H1 (cell line): ENCODE measurements around the gene NARS2. TPM values are rescaled to one million over a fixed set of nuclear protein-coding genes. Genes with fewer than 3 reads are reported as not detected.

Experiments
- CBX8 ChIP-seq: fragments of 300-800, 300-1000 bp; sonication (generic); IDR thresholded peaks from 2 replicates; pipeline ENCODE4 v1.7.1; 2016; ENCODE audit warnings: low read depth, low read length, borderline replicate concordance
- CEBPB ChIP-seq: IDR thresholded peaks from 2 replicates; pipeline ENCODE4 v1.6.1; 2012; ENCODE audit warnings: low read depth, low read length
- CHD2 ChIP-seq: IDR thresholded peaks from 2 replicates; pipeline ENCODE4 v1.6.1; 2012; ENCODE audit warnings: low read length, improper control_type of control experiment
- CREB1 ChIP-seq: IDR thresholded peaks from 2 replicates; pipeline ENCODE4 v1.6.1; 2012; ENCODE audit warnings: inconsistent platforms
- EP300 ChIP-seq, 2 experiments: IDR thresholded peaks; 1 replicate in 1 of 2; 2 replicates in 1 of 2; pipeline ENCODE4 v1.6.1; 2011 to 2012; ENCODE audit warnings: low read depth in 2 of 2, low read length in 2 of 2, mild to moderate bottlenecking in 2 of 2, borderline replicate concordance in 1 of 2, inconsistent platforms in 1 of 2, moderate library complexity in 1 of 2
- POLR2AphosphoS5 ChIP-seq: IDR thresholded peaks from 2 replicates; pipeline ENCODE4 v1.6.1; 2011; ENCODE audit warnings: low read depth, low read length
- SRF ChIP-seq: IDR thresholded peaks from 2 replicates; pipeline ENCODE4 v1.6.1; 2011; ENCODE audit warnings: mild to moderate bottlenecking, low read depth, low read length, moderate library complexity
- polyA plus RNA-seq, 7 experiments: library from polyadenylated mRNA; depleted of rRNA in 3 of 7; stranded (reverse) in 5 of 7; unstranded in 2 of 7; fragments of >200 nt in 5 of 7; fragments of 200-250 nt in 2 of 7; gene quantifications; 1 replicate in 5 of 7; 2 replicates in 1 of 7; 4 replicates in 1 of 7; pipeline versions ENCODE4 v1.2.1 to v1.2.3, GENCODE V29; 2011 to 2013; ENCODE audit warnings: missing spikeins in 2 of 7, mixed read lengths in 2 of 7
- total RNA-seq: library from RNA; stranded (reverse); fragmentation: NEBNext Ultra II Directional; extraction: Animal tissue kit (Norgen Biotek cat#: 25700); gene quantifications from 2 replicates; pipeline ENCODE4 v1.2.1, GENCODE V29; 2021

Gene NARS2
- total and polyA plus RNA-seq, 2 of the 8 experiments (the other 6 are each of a cell fraction or from before 2014, with no cell fraction given): 26.2 to 51.6 TPM

DNA sequence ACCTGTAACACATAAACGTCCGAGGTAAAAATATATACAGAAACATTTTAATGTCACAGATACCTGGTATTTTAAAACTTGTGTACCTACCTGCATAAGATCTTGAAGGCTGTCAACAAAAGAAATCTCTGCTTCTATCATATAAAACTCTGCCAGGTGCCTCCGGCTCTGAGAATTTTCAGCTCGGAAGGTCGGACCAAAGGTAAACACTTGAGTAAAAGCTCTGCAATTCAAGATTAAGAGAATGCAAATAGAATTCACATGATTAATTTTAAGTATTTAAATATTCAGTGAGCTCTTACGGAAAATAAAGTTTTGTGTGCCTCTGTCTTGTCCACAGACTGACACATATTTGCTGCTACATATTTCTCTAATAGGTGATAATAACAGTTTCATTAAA lies 81.7 kb downstream of the NARS2 start (continued):
- TF ChIP-seq CBX8 (no peak), CEBPB (no peak), EP300 (IDR thresholded peaks at IDR 0.05; ENCODE audit: borderline replicate concordance in 1 of 2, low read depth in 2 of 2, low read length in 2 of 2) (no peak), CREB1 (no peak), SRF (no peak), CHD2 (no peak), POLR2AphosphoS5 (no peak)
